ENCODE data around the gene PNMA1. TPM values are rescaled to one million over a fixed set of nuclear protein-coding genes. Genes with fewer than 3 reads are reported as not detected.

PNMA1 gene
- total RNA-seq, 1 experiment from 2014 or later, result 16.7 TPM

GRCh38 chr14:73721101-73721821 is 7.1 kb upstream of the PNMA1 start:
- peaks cover 87% of the 10 kb centered on the region for H3K36me3 ChIP-seq
- no peak overlapping the region for H3K27ac ChIP-seq
- no peaks in the 10 kb centered on the region for H3K9me3 ChIP-seq (replicated peaks)
- H3K4me1 ChIP-seq (replicated peaks), result no peaks in the 10 kb centered on the region
- no peaks in the 10 kb centered on the region for H3K27me3 ChIP-seq (replicated peaks)
- H3K4me3 ChIP-seq, result no peak overlapping the region
- DNase-seq (ENCODE audit: low read depth in 1 of 2, low spot score in 2 of 2), result no peak

- H3K27me3 ChIP-seq (replicated peaks), result no peaks in the 10 kb centered on the region
- no peak overlapping the region for H3K4me3 ChIP-seq
- no peaks in the 10 kb centered on the region for H3K4me1 ChIP-seq (replicated peaks)
- no peak overlapping the region for H3K27ac ChIP-seq
- H3K36me3 ChIP-seq, result peaks cover 86% of the 10 kb centered on the region
- H3K9me3 ChIP-seq (replicated peaks), result no peaks in the 10 kb centered on the region
- no peak for DNase-seq (ENCODE audit: low read depth in 1 of 2, low spot score in 2 of 2)
Observed at GRCh38 chr14:73720636-73721035, 6.5 kb upstream of the PNMA1 start.

- Histone ChIP-seq H3K27ac (no peak overlapping the region), H3K36me3 (peaks cover 79% of the 10 kb centered on the region), H3K4me1 (replicated peaks) (0 out of 2 replicates have a peak, but pooled peaks cover under 1% of the 10 kb centered on the region), H3K4me3 (no peak overlapping the region), H3K27me3 (replicated peaks) (no peaks in the 10 kb centered on the region), H3K9me3 (replicated peaks) (no peaks in the 10 kb centered on the region)
- no peak for DNase-seq (ENCODE audit: low read depth in 1 of 2, low spot score in 2 of 2)
Observed at GRCh38 chr14:73719791-73720190, 5.6 kb upstream of the PNMA1 start.

- no peak for DNase-seq (ENCODE audit: low read depth in 1 of 2, low spot score in 2 of 2)
- Histone ChIP-seq H3K27me3 (replicated peaks) (no peaks in the 10 kb centered on the region), H3K9me3 (replicated peaks) (no peaks in the 10 kb centered on the region), H3K27ac (no peak overlapping the region), H3K36me3 (peaks cover 75% of the 10 kb centered on the region), H3K4me3 (no peak overlapping the region), H3K4me1 (replicated peaks) (0 out of 2 replicates have a peak, but pooled peaks cover 4% of the 10 kb centered on the region)
Observed at GRCh38 chr14:73719361-73719760, 5.2 kb upstream of the PNMA1 start.

- Histone ChIP-seq H3K4me3 (no peak overlapping the region), H3K9me3 (replicated peaks) (no peaks in the 10 kb centered on the region), H3K27me3 (replicated peaks) (no peaks in the 10 kb centered on the region), H3K27ac (no peak overlapping the region), H3K36me3 (peaks cover 72% of the 10 kb centered on the region), H3K4me1 (replicated peaks) (0 out of 2 replicates have a peak, but pooled peaks cover 4% of the 10 kb centered on the region)
- no peak for DNase-seq (ENCODE audit: low read depth in 1 of 2, low spot score in 2 of 2)
Observed at GRCh38 chr14:73718418-73719251, 4.5 kb upstream of the PNMA1 start.

- DNase-seq (ENCODE audit: low read depth in 1 of 2, low spot score in 2 of 2), result no peak
- peaks cover 65% of the 10 kb centered on the region for H3K36me3 ChIP-seq
- H3K27ac ChIP-seq, result no peak overlapping the region
- no peak overlapping the region for H3K4me3 ChIP-seq
- no peaks in the 10 kb centered on the region for H3K9me3 ChIP-seq (replicated peaks)
- peaks cover 4% of the 10 kb centered on the region; the same call in 1 of the 2 replicates for H3K4me1 ChIP-seq (replicated peaks)
- no peaks in the 10 kb centered on the region for H3K27me3 ChIP-seq (replicated peaks)
Observed at GRCh38 chr14:73717711-73718417, 3.7 kb upstream of the PNMA1 start.

GRCh38 chr14:73717266-73717665 is 3.1 kb upstream of the PNMA1 start:
- Histone ChIP-seq H3K27ac (no peak overlapping the region), H3K27me3 (replicated peaks) (no peaks in the 10 kb centered on the region), H3K4me3 (no peak overlapping the region), H3K4me1 (replicated peaks) (peaks cover 4% of the 10 kb centered on the region), H3K9me3 (replicated peaks) (no peaks in the 10 kb centered on the region), H3K36me3 (peaks cover 59% of the 10 kb centered on the region)
- DNase-seq (ENCODE audit: low read depth in 1 of 2, low spot score in 2 of 2), result no peak

- Histone ChIP-seq H3K9me3 (replicated peaks) (no peaks in the 10 kb centered on the region), H3K27ac (no peak overlapping the region), H3K4me1 (replicated peaks) (peaks cover 11% of the 10 kb centered on the region), H3K36me3 (peaks cover 52% of the 10 kb centered on the region), H3K4me3 (no peak overlapping the region), H3K27me3 (replicated peaks) (no peaks in the 10 kb centered on the region)
- DNase-seq (ENCODE audit: low read depth in 1 of 2, low spot score in 2 of 2), result no peak
Observed at GRCh38 chr14:73715707-73716106, 1.5 kb upstream of the PNMA1 start.

GRCh38 chr14:73714656-73715081 is 485 bp upstream of the PNMA1 start:
- DNase-seq (ENCODE audit: low read depth in 1 of 2, low spot score in 2 of 2), result peak in 1 of 2 experiments; percentile 72
- Histone ChIP-seq H3K27me3 (replicated peaks) (no peaks in the 10 kb centered on the region), H3K9me3 (replicated peaks) (no peaks in the 10 kb centered on the region), H3K27ac (peak overlapping the region; percentile 7; the same call in 1 of the 2 replicates), H3K4me1 (replicated peaks) (peaks cover 11% of the 10 kb centered on the region), H3K4me3 (peak overlapping the region; percentile 87), H3K36me3 (peaks cover 49% of the 10 kb centered on the region)

GRCh38 chr14:73713206-73713802 is 880 bp downstream of the PNMA1 start:
- Histone ChIP-seq H3K4me1 (replicated peaks) (peaks cover 11% of the 10 kb centered on the region), H3K36me3 (peaks cover 38% of the 10 kb centered on the region), H3K27ac (peak overlapping the region; percentile 75), H3K4me3 (peak overlapping the region; percentile 87), H3K9me3 (replicated peaks) (no peaks in the 10 kb centered on the region), H3K27me3 (replicated peaks) (no peaks in the 10 kb centered on the region)
- DNase-seq (ENCODE audit: low read depth in 1 of 2, low spot score in 2 of 2), result peak in 1 of 2 experiments; percentile 16

GRCh38 chr14:73712540-73713180 is 1.5 kb downstream of the PNMA1 start:
- Histone ChIP-seq H3K9me3 (replicated peaks) (no peaks in the 10 kb centered on the region), H3K4me1 (replicated peaks) (peaks cover 11% of the 10 kb centered on the region), H3K27ac (no peak overlapping the region), H3K27me3 (replicated peaks) (no peaks in the 10 kb centered on the region), H3K4me3 (peak overlapping the region; percentile 87), H3K36me3 (peaks cover 31% of the 10 kb centered on the region)
- DNase-seq (ENCODE audit: low read depth in 1 of 2, low spot score in 2 of 2), result peak in 1 of 2 experiments; percentile 18

GRCh38 chr14:73712071-73712506 is 2.1 kb downstream of the PNMA1 start:
- peak in 1 of 2 experiments; percentile 16 for DNase-seq (ENCODE audit: low read depth in 1 of 2, low spot score in 2 of 2)
- no peak overlapping the region for H3K27ac ChIP-seq
- no peaks in the 10 kb centered on the region for H3K9me3 ChIP-seq (replicated peaks)
- H3K27me3 ChIP-seq (replicated peaks), result no peaks in the 10 kb centered on the region
- H3K4me3 ChIP-seq, result peak overlapping the region; percentile 87
- peaks cover 11% of the 10 kb centered on the region for H3K4me1 ChIP-seq (replicated peaks)
- H3K36me3 ChIP-seq, result peaks cover 26% of the 10 kb centered on the region

GRCh38 chr14:73710737-73711136 is 3.4 kb downstream of the PNMA1 start:
- H3K4me1 ChIP-seq (replicated peaks), result peaks cover 11% of the 10 kb centered on the region
- no peaks in the 10 kb centered on the region for H3K9me3 ChIP-seq (replicated peaks)
- H3K36me3 ChIP-seq, result peaks cover 17% of the 10 kb centered on the region
- H3K27me3 ChIP-seq (replicated peaks), result no peaks in the 10 kb centered on the region
- no peak overlapping the region for H3K27ac ChIP-seq
- no peak for DNase-seq (ENCODE audit: low read depth in 1 of 2, low spot score in 2 of 2)
- no peak overlapping the region for H3K4me3 ChIP-seq

Data from SJSA1 (cell line).